Measurements from ENCODE around the gene CSK. TPM values are rescaled to one million over a fixed set of nuclear protein-coding genes. Genes with fewer than 3 reads are reported as not detected.

The CSK gene
- total RNA-seq, 2 donors from 2014 or later: 11.2 to 15.2 TPM

DNA sequence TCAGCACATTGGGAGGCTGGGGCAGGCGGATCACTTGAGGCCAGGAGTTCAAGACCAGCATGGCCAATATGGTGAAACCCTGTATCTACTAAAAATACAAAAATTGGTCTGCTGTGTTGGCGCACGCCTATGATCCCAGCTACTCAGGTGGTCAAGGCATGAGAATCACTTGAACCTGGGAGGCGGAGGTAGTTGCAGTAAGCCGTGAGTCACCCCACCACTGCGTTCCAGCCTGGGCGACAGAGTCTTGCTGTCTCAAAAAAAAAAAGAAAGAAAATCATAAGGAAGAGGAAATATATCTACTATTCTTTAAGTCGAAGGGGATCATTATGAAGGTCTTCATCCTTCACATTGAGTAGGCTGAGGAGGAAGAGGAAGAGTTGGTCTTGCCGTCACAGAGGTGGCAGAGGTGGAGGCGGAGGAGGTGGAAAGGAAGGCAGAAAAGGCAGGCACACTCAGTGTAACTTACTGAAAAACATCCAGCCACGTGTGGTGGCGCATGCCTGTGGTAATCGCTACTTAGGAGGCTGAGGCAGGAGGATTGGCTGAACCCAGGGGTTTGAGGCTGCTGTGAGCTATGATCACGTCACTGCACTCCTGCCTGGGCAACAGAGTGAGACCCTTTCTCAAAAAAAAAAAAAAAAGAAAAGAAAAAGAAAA, 14.2 kb downstream of the CSK start:
- TF ChIP-seq, protein P1, sequence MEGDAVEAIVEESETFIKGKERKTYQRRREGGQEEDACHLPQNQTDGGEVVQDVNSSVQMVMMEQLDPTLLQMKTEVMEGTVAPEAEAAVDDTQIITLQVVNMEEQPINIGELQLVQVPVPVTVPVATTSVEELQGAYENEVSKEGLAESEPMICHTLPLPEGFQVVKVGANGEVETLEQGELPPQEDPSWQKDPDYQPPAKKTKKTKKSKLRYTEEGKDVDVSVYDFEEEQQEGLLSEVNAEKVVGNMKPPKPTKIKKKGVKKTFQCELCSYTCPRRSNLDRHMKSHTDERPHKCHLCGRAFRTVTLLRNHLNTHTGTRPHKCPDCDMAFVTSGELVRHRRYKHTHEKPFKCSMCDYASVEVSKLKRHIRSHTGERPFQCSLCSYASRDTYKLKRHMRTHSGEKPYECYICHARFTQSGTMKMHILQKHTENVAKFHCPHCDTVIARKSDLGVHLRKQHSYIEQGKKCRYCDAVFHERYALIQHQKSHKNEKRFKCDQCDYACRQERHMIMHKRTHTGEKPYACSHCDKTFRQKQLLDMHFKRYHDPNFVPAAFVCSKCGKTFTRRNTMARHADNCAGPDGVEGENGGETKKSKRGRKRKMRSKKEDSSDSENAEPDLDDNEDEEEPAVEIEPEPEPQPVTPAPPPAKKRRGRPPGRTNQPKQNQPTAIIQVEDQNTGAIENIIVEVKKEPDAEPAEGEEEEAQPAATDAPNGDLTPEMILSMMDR (IDR thresholded peaks at IDR 0.05): no peak
- no peak for TF ChIP-seq POLR2A (IDR thresholded peaks at IDR 0.05)
- no peaks in the 10 kb centered on the region for H3K9me3 ChIP-seq
- ATAC-seq: no peak
- H3K4me3 ChIP-seq: no peak overlapping the region
- 86 to 94% methylated on average over 14 of the region's 14 CpGs for WGBS, 2 donors
- intact Hi-C loops (cut with DNase I): no loop called here
- DNase-seq: no peak
- peaks cover 22% of the 10 kb centered on the region for H3K4me1 ChIP-seq
- H3K27me3 ChIP-seq: no peaks in the 10 kb centered on the region
- no peaks in the 10 kb centered on the region for H3K36me3 ChIP-seq (replicated peaks in 1 of 2; ENCODE audit: insufficient read depth in 1 of 2, low read depth in 2 of 2)
- H3K27ac ChIP-seq: no peak overlapping the region

DNA sequence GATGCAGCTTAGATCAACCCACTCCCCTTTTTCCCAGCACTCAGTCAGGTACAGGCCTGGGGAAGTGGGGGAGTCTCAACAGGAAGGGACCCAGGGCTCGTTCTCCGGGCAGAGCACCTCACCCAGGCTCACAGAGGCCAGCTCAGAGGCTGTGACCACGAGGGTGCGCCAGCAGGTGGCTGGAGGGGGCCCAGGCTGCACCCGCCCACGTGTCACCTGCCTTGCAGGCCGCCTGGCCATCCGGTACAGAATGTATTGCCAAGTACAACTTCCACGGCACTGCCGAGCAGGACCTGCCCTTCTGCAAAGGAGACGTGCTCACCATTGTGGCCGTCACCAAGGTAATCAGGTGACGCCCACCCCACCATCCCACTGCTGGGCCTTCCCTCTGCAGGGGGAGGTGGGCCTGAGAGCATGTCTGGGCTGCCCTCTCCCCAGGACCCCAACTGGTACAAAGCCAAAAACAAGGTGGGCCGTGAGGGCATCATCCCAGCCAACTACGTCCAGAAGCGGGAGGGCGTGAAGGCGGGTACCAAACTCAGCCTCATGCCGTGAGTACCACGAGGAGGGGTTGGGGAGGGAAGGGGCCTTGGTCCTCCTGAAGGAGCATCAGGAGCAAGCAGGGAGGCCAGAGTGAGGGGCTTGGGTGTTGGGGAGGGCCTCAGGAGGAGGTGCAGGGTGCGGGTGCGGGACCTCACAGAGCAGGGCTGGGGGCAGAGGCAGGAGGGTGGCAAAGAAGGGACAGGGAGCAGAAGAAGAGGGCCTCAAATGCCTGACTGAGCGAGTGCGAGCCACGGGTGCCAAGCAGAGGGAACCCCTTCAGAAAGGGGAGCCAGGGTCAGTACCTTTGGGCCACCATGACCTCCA, 16.7 kb downstream of the CSK start:
- peaks cover 0 to 5% of the 10 kb centered on the region in 2 donors for H3K36me3 ChIP-seq (replicated peaks in 1 of 2; ENCODE audit: insufficient read depth in 1 of 2, low read depth in 2 of 2)
- no peaks in the 10 kb centered on the region for H3K27me3 ChIP-seq
- H3K9me3 ChIP-seq: no peaks in the 10 kb centered on the region
- ATAC-seq (peak; percentile 74), DNase-seq (peak; percentile 71 to 91 (median 84))
- H3K4me3 ChIP-seq: no peak overlapping the region
- intact Hi-C loops (cut with DNase I): no loop called here
- 67 to 91% methylated on average over 16 to 25 of the region's 25 CpGs for WGBS, 2 donors
- H3K4me1 ChIP-seq: peaks cover 18% of the 10 kb centered on the region
- H3K27ac ChIP-seq: peak overlapping the region in 3 of 4 donors; percentile 10 to 72 (median 31)
- TF ChIP-seq POLR2A (IDR thresholded peaks at IDR 0.05): no peak
- TF ChIP-seq, protein P1 (IDR thresholded peaks at IDR 0.05): peak in 3 of 7 experiments; percentile 29 to 64 (median 60)

- ATAC-seq (no peak), DNase-seq (no peak)
- 83 to 92% methylated on average over 11 to 12 of the region's 16 CpGs for WGBS, 2 donors
- no peaks in the 10 kb centered on the region for H3K9me3 ChIP-seq
- peaks cover 0 to 5% of the 10 kb centered on the region in 2 donors for H3K36me3 ChIP-seq (replicated peaks in 1 of 2; ENCODE audit: insufficient read depth in 1 of 2, low read depth in 2 of 2)
- H3K27me3 ChIP-seq: no peaks in the 10 kb centered on the region
- H3K4me1 ChIP-seq: peaks cover 18% of the 10 kb centered on the region
- intact Hi-C loops (cut with DNase I): no loop called here
- no peak overlapping the region for H3K4me3 ChIP-seq
- H3K27ac ChIP-seq: peak overlapping the region in 2 of 4 donors; percentile 8 to 72
- TF ChIP-seq POLR2A (IDR thresholded peaks at IDR 0.05): no peak
- TF ChIP-seq, protein P1 (IDR thresholded peaks at IDR 0.05): no peak
Measured at GRCh38 chr15:74799255-74799855, 17.5 kb downstream of the CSK start.

- intact Hi-C loops (cut with DNase I): no loop called here
- ATAC-seq: peak; percentile 77
- no peak overlapping the region for H3K4me3 ChIP-seq
- peak overlapping the region in 2 of 4 donors; percentile 8 to 37 for H3K27ac ChIP-seq
- peaks cover 0 to 5% of the 10 kb centered on the region in 2 donors for H3K36me3 ChIP-seq (replicated peaks in 1 of 2; ENCODE audit: insufficient read depth in 1 of 2, low read depth in 2 of 2)
- 36 to 47% methylated on average over 4 to 18 of the region's 18 CpGs for WGBS, 2 donors
- H3K27me3 ChIP-seq: no peaks in the 10 kb centered on the region
- DNase-seq: peak; percentile 69 to 78 (median 78)
- H3K9me3 ChIP-seq: no peaks in the 10 kb centered on the region
- H3K4me1 ChIP-seq: peaks cover 18% of the 10 kb centered on the region
- TF ChIP-seq POLR2A (IDR thresholded peaks at IDR 0.05): no peak
- TF ChIP-seq, protein P1 (IDR thresholded peaks at IDR 0.05): peak; percentile 89 to 99 (median 94)
Measured at GRCh38 chr15:74799856-74800558, 18.1 kb downstream of the CSK start.
